GM12891 (cell line): ENCODE measurements around the gene SRRM5.

Experiments
- POLR2A ChIP-seq: IDR thresholded peaks from 2 replicates; pipeline ENCODE4 v1.6.1; 2011; ENCODE audit warnings: low read depth, low read length, control low read depth
- POLR2AphosphoS5 ChIP-seq: IDR thresholded peaks from 2 replicates; pipeline ENCODE4 v1.6.1; 2011; ENCODE audit warnings: low read depth, low read length, control low read depth
- TAF1 ChIP-seq: IDR thresholded peaks from 2 replicates; pipeline ENCODE4 v1.6.1; 2011; ENCODE audit warnings: low read depth, low read length, control low read depth

DNA sequence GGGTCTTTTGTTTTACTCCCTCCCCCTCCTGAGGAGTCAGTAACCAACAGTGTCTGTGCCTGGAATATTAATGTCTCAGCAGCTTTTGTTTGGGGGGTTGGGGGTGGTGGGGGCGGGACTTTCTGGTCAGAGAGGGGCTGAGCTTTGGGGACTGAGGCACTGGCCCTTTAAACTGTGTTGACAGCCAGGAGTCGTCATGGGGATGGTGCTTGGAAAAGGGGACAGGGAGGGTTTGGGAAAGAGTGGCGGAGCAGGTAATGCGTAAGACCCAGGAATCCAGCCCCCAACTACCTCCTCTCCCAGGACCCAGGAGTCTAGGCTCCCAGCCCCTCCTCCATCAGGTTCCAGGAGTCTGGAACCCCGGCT lies 22.6 kb downstream of the SRRM5 start:
- TF ChIP-seq POLR2A (no peak), TAF1 (no peak), POLR2AphosphoS5 (no peak)
